Measurements from ENCODE around the gene FAM241B.

Gene FAM241B, protein sequence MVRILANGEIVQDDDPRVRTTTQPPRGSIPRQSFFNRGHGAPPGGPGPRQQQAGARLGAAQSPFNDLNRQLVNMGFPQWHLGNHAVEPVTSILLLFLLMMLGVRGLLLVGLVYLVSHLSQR

DNA sequence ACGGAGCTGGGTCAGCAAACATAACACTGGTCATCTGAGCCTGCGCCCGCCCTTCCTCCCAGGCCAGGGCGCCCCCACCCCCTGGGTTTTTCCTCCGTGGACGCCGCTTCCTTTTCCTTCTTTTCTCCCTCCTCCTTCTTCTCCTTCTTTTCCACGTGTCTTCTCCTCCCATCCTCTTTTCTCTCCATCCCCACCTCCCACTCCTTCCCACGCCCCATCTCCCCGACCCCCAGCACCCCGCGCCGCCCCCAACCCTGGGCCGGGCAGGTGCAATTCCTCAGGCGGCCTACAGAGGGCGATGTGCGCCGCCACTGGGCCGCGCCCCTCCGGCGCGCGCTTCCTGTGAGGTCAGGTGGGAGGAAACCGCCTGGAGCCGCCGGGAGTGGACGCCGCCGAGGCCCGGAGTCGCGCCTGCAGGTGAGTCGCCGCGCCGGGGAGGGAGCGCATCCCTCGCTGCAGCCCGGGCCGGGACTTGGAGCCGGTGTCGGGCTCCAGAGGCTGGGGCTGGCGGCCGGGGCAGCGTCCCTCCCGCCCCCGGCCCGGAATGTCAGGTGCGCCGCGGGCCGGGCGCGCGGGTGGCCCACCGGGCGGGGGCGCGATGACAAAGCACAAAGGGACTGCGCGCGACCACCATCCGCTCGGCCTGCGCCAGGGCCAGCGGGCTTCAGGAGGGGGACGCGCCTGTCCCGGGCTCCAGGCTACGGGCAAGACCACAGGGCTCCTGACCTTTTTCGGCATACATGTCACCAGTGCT, at the start of gene FAM241B:
FAM241B (plus strand) TSS at position 351 of the 754 bp plus-strand sequence. CDS start 1,497 bp downstream, outside the sequence.
- peak; percentile 43 for DNase-seq

DNA sequence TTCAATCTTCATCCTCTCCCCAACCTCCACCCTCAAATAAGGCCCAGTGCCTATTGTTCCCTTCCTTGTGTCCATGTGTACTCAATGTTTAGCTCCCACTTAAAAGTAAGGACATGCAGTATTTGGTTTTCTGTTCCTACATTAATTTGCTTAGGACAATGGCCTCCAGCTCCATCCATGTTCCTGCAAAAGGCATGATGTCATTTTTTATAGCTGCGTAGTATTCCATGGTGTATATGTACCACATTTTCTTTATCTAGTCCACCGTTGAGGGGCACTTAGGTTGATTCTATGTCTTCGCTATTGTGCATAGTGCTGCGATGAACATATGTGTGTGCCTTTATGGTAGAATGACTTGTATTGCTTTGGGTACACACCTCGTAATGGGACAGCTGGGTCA, 49.6 kb upstream of the FAM241B start:
- no peak for DNase-seq

DNA sequence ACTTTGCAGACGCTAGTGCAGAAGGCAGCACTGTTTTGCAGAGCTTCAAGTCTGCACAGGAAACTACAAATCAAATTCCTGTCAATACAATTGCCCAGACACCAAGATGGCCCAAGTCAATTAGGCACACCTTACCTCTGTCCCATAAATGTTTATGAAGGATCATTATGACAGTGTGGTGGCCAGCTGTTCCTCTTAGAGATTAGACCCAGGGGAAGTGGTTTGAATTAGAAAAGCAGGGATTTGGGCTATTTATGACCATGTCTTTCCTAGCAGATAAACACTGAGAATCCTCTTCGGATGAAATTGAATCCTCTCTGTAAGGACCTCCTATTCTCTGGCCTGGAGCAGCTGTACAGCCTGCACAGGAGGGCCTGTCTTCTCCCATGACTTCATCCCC, 46.9 kb upstream of the FAM241B start:
- no peak for DNase-seq

DNA sequence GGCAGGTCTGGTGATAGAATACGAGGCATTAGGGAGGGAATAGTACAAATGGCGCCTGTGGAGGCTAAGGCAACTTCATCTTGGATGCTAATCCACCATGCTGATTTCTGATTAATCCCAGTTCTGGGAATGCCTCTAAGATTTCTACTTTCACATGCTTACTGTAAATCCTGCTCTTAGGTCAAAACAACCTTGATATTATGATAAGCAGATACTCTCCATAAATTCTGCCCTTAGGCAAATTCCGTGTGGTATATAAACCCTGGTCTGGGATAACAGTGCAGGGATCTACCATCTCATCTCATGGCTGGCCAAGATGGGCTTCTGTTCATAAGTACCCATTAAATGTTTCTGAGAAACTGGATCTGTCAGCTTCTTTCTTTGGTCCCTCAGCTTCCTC, 45.4 kb upstream of the FAM241B start:
- no peak for DNase-seq

DNA sequence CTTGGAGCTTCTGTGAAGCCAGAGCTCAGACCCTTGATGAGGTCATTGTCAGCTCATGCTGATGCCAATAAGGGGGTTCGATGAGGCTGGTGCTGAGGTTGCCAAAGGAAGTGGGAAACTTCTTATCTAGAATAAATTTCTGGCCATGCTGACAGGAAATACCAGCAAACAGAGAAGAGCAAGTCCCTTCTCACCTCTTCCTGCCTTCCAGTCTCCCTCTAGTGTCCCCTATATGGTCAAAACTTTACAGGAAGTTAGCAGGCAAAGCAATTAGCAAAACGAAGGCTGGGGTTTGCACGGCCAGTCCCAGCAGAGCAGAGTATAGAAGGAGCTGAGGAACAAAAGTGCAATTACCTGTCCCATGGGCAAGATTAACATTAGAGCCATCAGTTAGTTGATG, 41.7 kb upstream of the FAM241B start:
- DNase-seq: no peak

DNA sequence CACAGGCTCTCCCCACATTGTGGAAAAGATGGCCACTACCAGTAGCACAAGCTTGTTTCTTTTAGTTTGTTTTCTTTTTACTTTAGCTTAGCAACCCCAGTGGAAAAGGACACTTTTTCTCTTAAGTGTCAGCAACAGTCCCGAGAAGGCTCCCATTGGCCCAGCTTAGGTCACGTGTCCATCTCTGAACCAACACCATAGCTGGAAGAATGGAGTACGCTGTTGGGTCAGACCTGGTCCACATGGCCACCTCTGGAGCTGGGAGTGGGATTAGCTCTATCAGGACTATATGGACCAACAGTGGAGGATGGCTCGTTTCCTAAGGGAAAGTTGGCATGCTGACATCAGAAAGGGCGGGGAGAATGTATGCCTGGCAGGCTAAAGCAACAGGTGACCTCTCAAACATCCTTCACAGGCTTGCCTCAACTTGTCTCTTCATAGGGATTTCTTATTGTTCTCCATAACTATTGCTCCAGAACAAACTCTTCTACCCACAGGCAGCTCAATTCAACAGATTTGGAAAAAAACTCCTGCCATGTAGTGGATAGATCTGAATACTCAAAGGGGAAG, 29.2 kb upstream of the FAM241B start:
- no peak for DNase-seq

DNA sequence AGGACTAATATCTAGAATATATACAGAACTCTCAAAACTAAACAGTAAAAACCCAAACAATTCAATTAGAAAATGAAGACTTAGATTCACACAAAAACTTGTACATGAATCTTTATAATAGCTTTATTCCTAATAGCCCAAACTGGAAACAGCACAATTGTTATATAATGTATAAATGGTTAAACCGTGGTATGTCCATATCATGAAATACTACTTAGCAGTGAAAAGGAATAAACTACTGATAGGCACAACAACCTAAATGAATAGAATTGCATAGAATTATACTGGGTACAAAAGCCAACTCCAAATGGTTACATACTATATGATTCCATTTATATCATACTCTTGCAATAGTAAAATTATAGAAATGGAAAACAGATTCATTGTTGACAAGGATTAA, 21.0 kb upstream of the FAM241B start:
- DNase-seq: no peak

DNA sequence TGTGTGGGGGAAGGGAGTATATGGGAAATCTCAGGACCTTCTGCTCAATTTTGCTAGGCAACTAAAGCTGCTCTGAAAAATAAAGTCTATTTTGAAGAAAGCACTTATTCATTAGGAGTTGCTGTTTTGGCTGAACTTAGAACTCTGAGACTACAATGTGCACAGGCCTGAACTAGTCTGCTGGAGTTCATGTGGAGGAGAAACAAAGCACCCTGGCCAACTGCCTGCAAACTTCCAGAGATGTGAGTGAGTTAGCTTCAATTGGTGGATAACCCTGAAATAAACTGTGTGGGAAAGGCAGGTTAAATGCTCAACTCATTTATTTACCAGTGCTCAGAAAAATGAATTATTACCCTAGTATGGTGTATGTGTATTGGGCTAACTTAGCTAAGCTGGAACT, 17.3 kb upstream of the FAM241B start:
- DNase-seq: no peak

DNA sequence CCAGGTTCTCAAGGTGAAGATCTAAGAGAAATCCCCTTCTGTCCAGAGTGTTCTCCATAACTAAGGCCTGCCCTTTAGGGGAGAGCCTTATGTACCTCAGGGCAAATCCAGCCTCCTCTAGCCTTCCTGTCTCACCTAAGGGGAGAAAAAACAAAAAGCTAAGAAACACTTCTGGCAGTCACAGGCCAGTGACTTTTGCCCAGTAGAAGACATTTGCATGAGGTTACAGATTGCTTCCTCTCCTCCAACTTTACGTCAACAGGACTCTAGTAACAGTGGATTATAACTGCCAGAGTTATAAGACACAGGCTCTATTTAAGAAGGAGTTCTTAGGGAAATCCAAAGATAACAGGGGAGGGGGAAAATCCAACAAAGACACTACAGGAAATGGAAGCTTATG, 15.9 kb upstream of the FAM241B start:
- no peak for DNase-seq

DNA sequence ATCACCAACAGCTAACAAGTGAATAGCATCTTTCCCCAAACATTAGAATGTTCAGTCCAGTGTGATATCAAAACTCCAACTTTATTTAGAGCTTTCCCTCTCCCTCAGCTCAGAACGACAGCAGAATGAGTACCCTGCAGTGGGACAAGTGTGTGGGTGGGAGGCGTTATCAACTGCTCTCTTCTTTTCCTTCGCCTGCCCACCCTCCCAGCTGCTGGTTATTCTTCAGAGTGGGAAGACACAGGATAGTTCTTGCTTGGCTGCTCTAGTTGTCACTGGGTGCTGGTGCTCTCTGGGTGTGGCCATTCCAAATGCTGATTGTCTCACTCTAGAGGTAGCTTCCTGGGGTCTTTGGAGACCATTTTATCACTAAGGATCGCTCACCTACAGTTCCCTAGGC, 13.7 kb upstream of the FAM241B start:
- no peak for DNase-seq

DNA sequence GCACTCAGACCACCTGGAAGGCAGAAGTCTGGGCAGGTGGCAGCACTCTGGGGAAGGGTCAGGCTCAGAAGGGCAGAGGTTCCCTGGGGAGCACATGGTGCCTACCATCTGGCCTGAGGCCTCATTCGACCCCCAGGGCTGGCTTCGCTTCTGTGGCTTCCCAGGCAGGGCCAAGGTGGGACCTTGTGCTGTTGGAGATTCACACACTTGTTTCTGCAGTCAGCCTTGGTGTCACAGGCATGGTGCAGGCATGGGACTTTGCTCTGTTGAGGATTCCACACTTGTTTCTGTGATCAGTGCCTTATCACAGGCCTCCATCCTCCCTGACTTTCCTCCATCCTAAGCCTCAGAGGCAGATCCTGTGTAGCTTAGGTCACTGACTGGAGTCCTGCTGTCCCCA, 11.3 kb upstream of the FAM241B start:
- DNase-seq: no peak

DNA sequence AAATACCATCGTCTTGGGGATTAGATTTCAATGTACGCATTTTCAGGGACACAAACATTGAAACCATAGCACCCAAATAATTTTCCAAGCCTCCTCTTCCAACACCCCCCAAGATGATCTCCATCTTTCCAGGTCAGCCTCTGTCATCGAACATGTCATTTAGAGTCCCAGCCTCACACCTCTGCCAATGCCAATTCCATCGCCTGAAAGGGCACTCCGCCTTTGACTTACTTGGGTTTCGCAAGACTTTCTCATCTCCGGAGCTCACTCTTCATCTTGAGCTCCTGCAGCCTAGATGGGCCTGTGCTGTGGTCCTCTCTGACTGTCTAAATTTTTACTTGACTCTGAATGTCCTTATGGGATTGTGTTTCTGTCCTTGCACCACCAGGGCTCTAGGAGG, 10.4 kb upstream of the FAM241B start:
- DNase-seq: no peak

DNA sequence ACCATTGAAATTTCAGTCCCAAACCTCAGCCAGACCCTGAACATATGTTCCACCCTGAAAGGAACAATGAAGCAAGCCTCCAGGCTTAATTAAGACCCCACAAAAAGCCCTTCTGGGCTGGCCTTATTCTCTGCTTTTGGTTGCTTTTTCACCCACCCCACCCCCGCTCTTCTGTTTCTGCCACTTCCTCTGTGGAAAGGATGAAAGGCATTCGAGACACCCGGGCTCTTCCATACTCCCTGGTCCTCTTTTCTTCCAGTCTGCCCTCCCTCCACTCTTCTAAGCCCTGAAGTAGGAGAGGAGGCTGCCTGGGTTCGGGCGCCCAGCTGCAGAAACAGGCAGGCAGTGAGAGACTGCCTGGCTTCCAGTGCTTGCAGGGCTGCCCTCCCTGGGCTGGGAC, 9.4 kb upstream of the FAM241B start:
- DNase-seq: no peak

DNA sequence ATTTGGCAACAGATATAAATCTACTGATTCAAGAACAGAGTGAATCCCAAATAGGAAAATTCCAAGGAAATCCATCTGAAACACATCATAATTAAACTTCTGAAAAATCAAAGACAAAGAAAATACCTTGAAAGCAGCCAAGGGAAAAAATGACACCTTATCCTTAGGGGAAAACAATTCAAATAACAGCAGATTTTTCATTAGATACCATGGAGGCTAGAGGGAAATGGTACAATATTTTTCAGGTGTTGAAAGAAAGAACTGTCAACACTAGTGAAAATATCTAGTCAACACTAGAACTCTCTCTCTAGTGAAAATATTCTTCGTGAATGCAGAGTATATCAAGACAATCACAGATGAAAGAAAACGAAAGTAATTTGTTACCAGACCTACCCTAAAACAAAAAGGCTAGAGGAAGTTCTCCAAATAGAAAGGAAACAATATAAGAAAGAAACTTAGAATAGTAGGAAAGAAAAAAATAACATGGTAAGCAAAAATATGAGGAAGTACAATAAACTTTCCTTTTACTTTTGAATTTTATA, 5.7 kb upstream of the FAM241B start:
- DNase-seq: no peak

DNA sequence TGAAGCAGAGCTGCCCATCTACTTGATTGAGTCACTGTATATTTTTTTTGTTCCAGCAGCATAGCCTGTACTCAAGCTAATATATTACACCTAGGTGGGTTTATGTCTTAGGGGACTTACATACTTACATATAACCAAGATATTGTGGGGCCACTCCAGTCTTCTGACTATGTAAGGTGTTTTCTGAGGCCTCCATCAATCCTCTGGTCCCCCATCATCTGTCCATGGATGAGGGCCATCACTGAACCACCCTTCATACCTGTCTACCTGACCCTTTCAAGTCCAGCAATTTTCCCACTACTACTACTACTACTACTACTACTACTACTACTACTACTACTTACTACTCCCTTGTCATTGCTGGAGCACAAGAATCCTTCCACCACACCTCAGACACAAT, 3.2 kb upstream of the FAM241B start:
- no peak for DNase-seq

DNA sequence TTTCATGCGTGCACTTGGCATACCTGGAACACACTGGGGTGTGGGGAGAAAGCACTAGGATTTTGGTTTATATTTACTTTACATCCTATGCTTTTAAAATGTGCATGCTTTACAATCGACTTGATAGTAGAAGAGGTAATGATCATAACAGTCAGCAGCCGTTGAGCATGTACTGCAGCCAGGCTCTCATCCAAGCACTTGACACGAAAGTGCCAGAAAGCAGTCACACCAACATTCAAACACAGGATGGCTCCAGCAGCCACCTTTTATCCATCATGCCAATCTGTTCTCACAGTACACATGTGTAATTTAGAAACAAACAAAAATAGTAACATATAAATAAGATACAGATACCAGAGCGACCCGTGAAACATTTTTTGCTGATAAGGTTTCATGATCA, 1.2 kb upstream of the FAM241B start:
- DNase-seq: no peak

DNA sequence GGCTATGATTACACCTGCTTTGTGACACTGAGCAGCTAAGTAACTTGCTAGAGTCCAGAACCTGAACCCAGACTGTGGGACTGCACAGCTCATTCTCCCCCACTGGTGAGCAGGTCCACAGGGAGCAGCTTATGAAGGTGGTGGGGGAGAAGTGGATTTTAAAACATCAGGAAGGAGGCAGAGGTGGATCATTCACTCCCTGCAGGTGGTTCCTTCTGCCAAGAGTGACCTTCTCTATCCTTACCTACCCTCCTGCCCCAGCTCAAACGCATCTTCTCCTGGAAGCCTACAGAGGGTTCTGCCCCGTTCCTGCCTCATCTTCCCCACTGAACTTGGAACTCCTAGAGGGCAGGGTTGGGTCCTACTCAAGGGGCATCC, 539 bp upstream of the FAM241B start:
- no peak for DNase-seq

DNA sequence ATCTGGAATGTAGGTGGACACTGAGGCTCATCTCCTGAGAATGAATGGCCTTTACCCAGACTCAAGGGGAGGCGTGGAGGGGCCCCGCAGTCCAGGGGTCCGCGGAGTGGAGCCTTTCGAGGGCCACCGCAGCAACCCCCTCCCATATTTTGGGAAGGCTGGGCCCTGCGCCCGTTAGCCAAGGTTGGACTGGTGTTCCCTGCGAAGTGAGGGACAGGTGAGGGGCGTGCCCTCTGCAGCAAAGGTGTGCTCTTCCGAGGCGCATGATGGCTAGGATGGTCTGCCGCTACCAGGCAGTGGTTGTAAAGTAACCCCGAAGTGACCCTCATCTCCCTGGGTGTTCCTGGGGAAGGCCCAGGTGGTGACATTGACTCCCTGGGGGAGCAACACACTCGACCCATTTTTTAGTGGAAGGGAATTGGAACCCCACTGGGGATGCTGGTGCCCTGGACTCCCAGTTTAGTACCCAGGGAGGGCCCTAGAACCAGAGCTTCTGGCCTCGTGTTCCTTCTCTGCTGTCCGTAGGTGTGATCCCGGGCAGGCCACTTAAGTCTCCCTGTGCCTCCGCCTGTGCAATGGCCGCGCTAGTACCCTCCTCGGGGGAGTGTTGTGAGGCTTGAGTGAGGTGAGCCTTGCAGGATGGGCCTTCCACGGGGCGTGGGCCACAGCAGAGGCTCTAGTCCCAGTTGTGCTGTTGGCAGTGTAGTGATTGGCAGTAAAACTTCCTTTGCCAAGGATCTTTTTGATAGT, 779 bp downstream of the FAM241B start:
- DNase-seq: no peak

DNA sequence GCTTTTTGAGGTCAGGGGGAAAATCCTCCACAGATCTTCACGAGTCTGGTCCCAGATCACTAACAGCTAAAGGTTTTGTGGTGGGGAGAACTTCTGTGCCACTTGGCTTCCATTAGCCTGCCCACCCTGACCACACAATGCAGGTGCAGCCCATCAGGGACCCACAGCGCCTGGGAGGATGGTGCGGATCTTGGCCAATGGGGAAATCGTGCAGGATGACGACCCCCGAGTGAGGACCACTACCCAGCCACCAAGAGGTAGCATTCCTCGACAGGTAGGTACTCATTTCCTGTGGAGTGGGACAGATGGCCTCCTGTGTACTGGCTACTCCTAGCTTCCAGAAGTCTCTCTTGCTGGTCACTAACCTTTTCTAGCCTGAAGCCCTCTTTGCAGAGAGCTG, 1.5 kb downstream of the FAM241B start:
- no peak for DNase-seq

DNA sequence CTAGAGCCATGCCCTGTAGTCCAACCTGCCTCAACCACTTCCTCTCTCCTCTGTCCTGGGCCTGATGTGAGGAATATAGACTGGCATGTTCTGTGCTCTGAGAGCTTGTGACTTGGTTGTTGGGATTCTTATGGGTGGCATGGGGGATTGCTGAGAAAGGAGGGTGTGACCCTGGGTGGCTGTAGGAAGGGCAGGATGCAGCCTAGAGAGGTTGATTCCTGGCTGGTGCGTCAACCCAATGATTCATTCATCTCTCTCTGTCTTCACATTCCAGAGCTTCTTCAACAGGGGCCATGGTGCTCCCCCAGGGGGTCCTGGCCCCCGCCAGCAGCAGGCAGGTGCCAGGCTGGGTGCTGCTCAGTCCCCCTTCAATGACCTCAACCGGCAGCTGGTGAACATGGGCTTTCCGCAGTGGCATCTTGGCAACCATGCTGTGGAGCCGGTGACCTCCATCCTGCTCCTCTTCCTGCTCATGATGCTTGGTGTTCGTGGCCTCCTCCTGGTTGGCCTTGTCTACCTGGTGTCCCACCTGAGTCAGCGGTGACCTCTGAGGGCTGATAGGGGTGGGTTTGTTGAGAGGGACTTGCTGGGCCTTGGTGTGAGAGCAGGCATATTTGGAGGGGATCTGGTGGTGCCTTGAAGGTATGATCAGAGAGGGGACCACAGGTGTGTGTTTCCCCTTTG, 2.6 kb downstream of the FAM241B start:
- peak; percentile 70 for DNase-seq

DNA sequence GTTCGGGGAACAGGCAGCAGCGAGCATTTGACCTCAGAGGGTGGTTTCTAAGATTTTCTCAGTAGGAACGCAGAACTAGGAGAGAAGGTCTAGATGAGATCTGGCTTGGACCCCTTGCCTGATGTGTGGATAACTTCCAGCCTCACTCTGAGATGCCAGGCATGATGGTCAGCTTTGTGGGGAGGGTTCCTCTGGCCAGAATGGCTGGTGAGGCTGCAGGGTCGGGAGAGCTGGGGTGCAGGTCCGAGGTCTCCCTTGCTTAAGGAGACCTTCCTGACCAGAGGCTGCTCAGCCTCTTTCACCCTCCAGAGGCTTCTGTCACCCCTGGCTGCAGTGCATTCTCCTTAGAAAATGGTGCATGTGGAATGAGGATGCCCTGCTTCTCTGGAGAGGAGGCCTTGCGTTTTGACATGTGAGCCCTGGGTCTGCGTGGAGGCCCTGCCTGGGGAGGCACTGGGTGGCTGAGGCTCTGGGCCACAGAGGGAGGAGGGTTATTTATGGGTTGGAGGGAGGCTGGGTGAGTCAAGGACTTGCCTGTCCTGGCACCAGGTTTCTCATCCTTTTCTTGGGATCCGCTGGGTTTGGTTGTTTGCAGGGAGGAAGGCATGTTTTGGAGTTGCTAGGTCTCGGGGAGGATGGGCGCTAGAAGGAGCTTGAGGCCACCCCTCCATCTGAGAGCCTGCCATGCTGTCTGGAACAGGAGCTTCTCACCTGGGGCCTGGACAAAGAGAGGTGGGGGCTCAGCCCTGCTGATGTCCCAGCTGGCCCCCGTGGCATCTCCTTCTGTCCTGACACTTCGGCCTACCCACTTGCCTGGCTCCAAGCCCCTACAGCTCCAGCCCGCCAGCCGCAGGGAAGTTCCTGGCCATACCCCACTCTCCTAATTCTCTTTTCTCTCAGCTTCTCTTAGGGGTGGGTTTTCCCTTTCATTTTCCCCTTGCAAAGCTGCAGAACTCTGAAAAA, 3.9 kb downstream of the FAM241B start:
- no peak for DNase-seq

All from EL (cell line).